GM13976 (cell line): ENCODE results near the gene TMTC4.

Experiments used
- DNase-seq: peaks from one replicate; pipeline ENCODE4 v3.0.0; 2012; ENCODE audit warnings: low spot score
- CTCF ChIP-seq: IDR thresholded peaks from 2 replicates; pipeline ENCODE4 v1.5.1; 2012; ENCODE audit warnings: borderline replicate concordance, mild to moderate bottlenecking; ENCODE audit not compliant: insufficient read depth; ENCODE audit errors: extremely low read depth, missing control alignments, control extremely low read depth
- in situ Hi-C: fragments of 300-500 bp; cut with MboI; formaldehyde crosslinking; loops from one replicate; pipeline ENCODE4 v1.12.0; 2022; ENCODE audit warnings: low sequenced_read_pairs, mixed read lengths, inconsistent platforms; ENCODE audit not compliant: unreplicated experiment

The TMTC4 gene

DNA sequence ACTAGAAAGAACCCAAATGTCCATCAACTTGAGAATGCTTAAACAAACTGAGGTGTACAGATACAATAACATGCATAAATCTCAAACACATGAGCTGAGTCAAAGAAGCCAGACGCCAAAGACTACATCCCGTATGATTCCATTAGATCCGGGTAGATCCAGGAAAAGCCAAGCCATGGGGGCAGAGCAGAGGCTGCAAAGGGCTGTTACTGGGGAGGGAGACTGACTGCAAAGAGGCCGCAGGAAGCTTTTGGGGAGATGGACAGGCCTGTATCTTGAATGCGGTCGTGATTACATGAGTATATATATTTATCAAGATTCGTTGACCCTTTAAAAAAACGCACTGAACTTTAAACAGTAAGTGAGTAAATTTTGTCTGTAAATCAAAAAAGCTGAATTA, 114.7 kb downstream of the TMTC4 start:
- TF ChIP-seq CTCF, result no peak
- no peak for DNase-seq
- in situ Hi-C loops, result no loop called here
